HG03571 (cell line): Measurements from ENCODE around the gene DUSP15.

Experiments used
- ATAC-seq: cut with Tn5 transposase; IDR thresholded peaks from one replicate; pipeline ENCODE4 v1.9.1; 2021; ENCODE audit not compliant: unreplicated experiment

The DUSP15 gene

GRCh38 chr20:31860390-31861134 lies 9.8 kb downstream of the DUSP15 start:
- no peak for ATAC-seq

GRCh38 chr20:31859998-31860380 lies 10.3 kb downstream of the DUSP15 start:
- ATAC-seq = no peak

GRCh38 chr20:31859266-31859997 lies 10.9 kb downstream of the DUSP15 start:
- ATAC-seq = no peak

GRCh38 chr20:31858760-31859083 lies 11.6 kb downstream of the DUSP15 start:
- ATAC-seq = no peak

- peak; percentile 65 for ATAC-seq
Observed at GRCh38 chr20:31857861-31858759, 12.2 kb downstream of the DUSP15 start.

- ATAC-seq = no peak
Observed at GRCh38 chr20:31856516-31856915, 13.8 kb downstream of the DUSP15 start.

- ATAC-seq = no peak
Observed at GRCh38 chr20:31853481-31853880, 16.8 kb downstream of the DUSP15 start.

GRCh38 chr20:31851240-31851955 lies 18.9 kb downstream of the DUSP15 start:
- ATAC-seq = no peak

- ATAC-seq = no peak
Observed at GRCh38 chr20:31849306-31849930, 20.9 kb downstream of the DUSP15 start.

GRCh38 chr20:31848088-31848999 lies 22.0 kb downstream of the DUSP15 start:
- no peak for ATAC-seq

GRCh38 chr20:31846793-31847138 lies 23.6 kb downstream of the DUSP15 start:
- ATAC-seq = no peak

- no peak for ATAC-seq
Observed at GRCh38 chr20:31845300-31845863, 24.9 kb downstream of the DUSP15 start, which contains the start of gene FOXS1. TSS of gene FOXS1 (minus strand) at chr20:31845604. CDS start at chr20:31845542, 62 bp downstream.

GRCh38 chr20:31844737-31845299 lies 25.5 kb downstream of the DUSP15 start:
- no peak for ATAC-seq

- no peak for ATAC-seq
Observed at GRCh38 chr20:31843881-31844280, 26.4 kb downstream of the DUSP15 start.

- no peak for ATAC-seq
Observed at GRCh38 chr20:31843288-31843687, 27.0 kb downstream of the DUSP15 start.

GRCh38 chr20:31842471-31843157 lies 27.7 kb downstream of the DUSP15 start:
- no peak for ATAC-seq

- ATAC-seq = no peak
Observed at GRCh38 chr20:31841928-31842327, 28.4 kb downstream of the DUSP15 start.
